Superior temporal gyrus (tissue), 1 donor: ENCODE measurements around the gene LMBR1.
A peak's percentile ranks its signal among the peaks of the same experiment; 100 is the strongest.
"Not testable (repeated sequence)": the region's sequence is repeated elsewhere in the genome, so short reads cannot be mapped to it uniquely, and the experiment has no call there.

ENCODE experiments used
- DNase-seq: peaks from one replicate; pipeline ENCODE4 v3.0.0-alpha.2; 2016; ENCODE audit errors: extremely low spot score

Gene LMBR1

GRCh38 chr7:156892821-156893706 is at the start of gene LMBR1:
LMBR1 (minus strand) TSS chr7:156893183; CDS start chr7:156892993, 190 bp downstream.
- peak; percentile 90 for DNase-seq

- no peak for DNase-seq
Observed at GRCh38 chr7:156942708-156943090, 49.7 kb upstream of the LMBR1 start.

GRCh38 chr7:156941393-156942182 is 48.6 kb upstream of the LMBR1 start:
- no peak for DNase-seq

GRCh38 chr7:156940421-156941122 is 47.6 kb upstream of the LMBR1 start:
- no peak for DNase-seq

GRCh38 chr7:156936766-156937165 is 43.8 kb upstream of the LMBR1 start:
- not testable (repeated sequence) for DNase-seq

GRCh38 chr7:156935250-156935649 is 42.3 kb upstream of the LMBR1 start:
- DNase-seq = no peak

GRCh38 chr7:156932006-156932405 is 39.0 kb upstream of the LMBR1 start:
- no peak for DNase-seq

GRCh38 chr7:156929789-156930539 is 37.0 kb upstream of the LMBR1 start:
- no peak for DNase-seq

- DNase-seq = no peak
Observed at GRCh38 chr7:156928406-156928747, 35.4 kb upstream of the LMBR1 start.

GRCh38 chr7:156927571-156928405 is 34.8 kb upstream of the LMBR1 start:
- no peak for DNase-seq

GRCh38 chr7:156925821-156926220 is 32.8 kb upstream of the LMBR1 start:
- DNase-seq = not testable (repeated sequence)

GRCh38 chr7:156922304-156922703 is 29.3 kb upstream of the LMBR1 start:
- DNase-seq = not testable (repeated sequence)

GRCh38 chr7:156920487-156921373 is 27.7 kb upstream of the LMBR1 start:
- DNase-seq = not testable (repeated sequence)

- no peak for DNase-seq
Observed at GRCh38 chr7:156920076-156920475, 27.1 kb upstream of the LMBR1 start.

- DNase-seq = no peak
Observed at GRCh38 chr7:156919132-156919713, 26.2 kb upstream of the LMBR1 start.

GRCh38 chr7:156918635-156919034 is 25.7 kb upstream of the LMBR1 start:
- DNase-seq = no peak

- not testable (repeated sequence) for DNase-seq
Observed at GRCh38 chr7:156909574-156910252, 16.7 kb upstream of the LMBR1 start.

- no peak for DNase-seq
Observed at GRCh38 chr7:156907656-156908055, 14.7 kb upstream of the LMBR1 start.
